ENCODE data around the gene PHF23. TPM values are rescaled to one million over a fixed set of nuclear protein-coding genes. Genes with fewer than 3 reads are reported as not detected.
A peak's percentile ranks its signal among the peaks of the same experiment; 100 is the strongest.

PHF23 gene
- total and polyA plus RNA-seq, 2 of the 4 experiments (the other 2 are of a cell fraction): 44.8 to 58.5 TPM

DNA sequence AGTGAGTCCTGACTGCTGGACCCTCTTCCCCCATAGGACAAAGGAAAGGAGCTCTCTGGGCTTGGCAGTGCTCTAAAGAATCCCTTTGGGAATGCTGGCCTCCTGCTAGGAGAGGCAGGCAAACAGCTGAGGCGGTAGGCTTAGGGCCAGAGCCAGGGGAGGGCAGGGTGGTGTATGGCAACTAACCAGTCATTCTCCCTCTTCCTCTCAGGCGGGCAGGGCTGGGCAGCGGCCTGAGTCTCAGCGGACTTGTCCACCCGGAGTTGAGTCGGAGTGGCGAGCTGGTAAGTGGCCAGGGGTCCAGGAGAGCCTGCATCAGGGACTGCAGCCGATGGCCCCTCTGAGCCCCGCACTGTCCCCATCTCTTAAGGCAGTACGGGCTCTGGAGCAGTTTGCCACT, 15.1 kb downstream of the PHF23 start:
- CTCF ChIA-PET: no interaction called here
- Histone ChIP-seq H2BK20ac (ENCODE audit: low read depth, low read length) (no peak overlapping the region), H3K14ac (replicated peaks; ENCODE audit: low read depth, low read length) (no peak overlapping the region), H4K20me1 (ENCODE audit: insufficient read depth, low read length) (peaks cover 32% of the 10 kb centered on the region), H3K9me3 (ENCODE audit: control insufficient read depth, insufficient read depth, low read length) (no peaks in the 10 kb centered on the region), H2BK5ac (ENCODE audit: low read depth, low read length, poor library complexity, severe bottlenecking) (no peak overlapping the region), H4K5ac (ENCODE audit: low read depth, low read length) (no peak overlapping the region), H3K4ac (ENCODE audit: low read depth, low read length) (no peak overlapping the region), H4K8ac (ENCODE audit: low read depth in 2 of 2, low read length in 2 of 2) (no peak overlapping the region), H3K9ac (ENCODE audit: low read depth, low read length) (no peak overlapping the region), H2AFZ (replicated peaks; ENCODE audit: low read length, poor library complexity) (no peak overlapping the region), H4K91ac (ENCODE audit: insufficient read depth, low read depth, low read length) (no peak overlapping the region), H3K79me1 (ENCODE audit: low read depth in 1 of 2, low read length in 2 of 2) (peaks cover 8 to 74% of the 10 kb centered on the region in 2 experiments), H3K27ac (ENCODE audit: insufficient read depth, low read length) (no peak overlapping the region), H3K4me3 (ENCODE audit: insufficient read depth, low read depth, low read length) (no peak overlapping the region), H2BK15ac (ENCODE audit: low read depth, low read length) (no peak overlapping the region), H3K36me3 (ENCODE audit: control insufficient read depth, insufficient read depth, low read length) (peaks cover 75% of the 10 kb centered on the region), H3K56ac (ENCODE audit: extremely low read depth, insufficient read depth, low read length) (no peak overlapping the region), H2BK120ac (ENCODE audit: low read depth, low read length) (no peak overlapping the region), H2AK9ac (replicated peaks; ENCODE audit: low read depth, low read length, poor library complexity) (peak overlapping the region; percentile 34), H3K18ac (ENCODE audit: low read depth, low read length) (no peak overlapping the region), H3K23ac (ENCODE audit: low read depth, low read length) (no peak overlapping the region), H3K27me3 (ENCODE audit: control insufficient read depth, insufficient read depth, low read length) (no peaks in the 10 kb centered on the region), H2AK5ac (ENCODE audit: low read depth, low read length) (no peak overlapping the region), H3K4me2 (ENCODE audit: low read depth, low read length) (no peak overlapping the region), H3K9me1 (ENCODE audit: insufficient read depth, low read length) (peaks cover 12% of the 10 kb centered on the region; the same call in 1 of the 2 replicates), H3K4me1 (ENCODE audit: control insufficient read depth, insufficient read depth, low read length) (peaks cover 11% of the 10 kb centered on the region)
- ATAC-seq (ENCODE audit: low read depth) (no peak), DNase-seq (no peak)
- in situ Hi-C loops (cut with MboI; ENCODE audit: low sequenced_read_pairs): no loop called here
- dilution Hi-C loops (cut with HindIII; ENCODE audit: low sequenced_read_pairs, unreplicated experiment): no loop called here
- no TSS peak for BruUV-seq (replicated peaks)
- POLR2A ChIA-PET (ENCODE audit: unreplicated experiment): interaction anchor here (0.6 kb wide), 2 partner anchors 10 kb away, joined by 3 read pairs; partner anchors contain the start of gene DVL2
- WGBS, 2 experiments (ENCODE audit: extremely low coverage in 2 of 2, insufficient read length in 1 of 2): 100% methylated on average over 5 of the region's 10 CpGs; no CpG with 5 or more reads in 1 of the 2 experiments
- TF ChIP-seq CEBPB (IDR thresholded peaks at IDR 0.05; ENCODE audit: low read depth, low read length) (no peak), NFE2L2 (IDR thresholded peaks at IDR 0.05; ENCODE audit: low read depth, low read length) (no peak), POLR2A (IDR thresholded peaks at IDR 0.05; ENCODE audit: low read depth, low read length) (no peak), CHD1 (IDR thresholded peaks at IDR 0.05; ENCODE audit: low read depth, low read length) (no peak), RAD21 (IDR thresholded peaks at IDR 0.05; ENCODE audit: low read length) (no peak), BHLHE40 (IDR thresholded peaks at IDR 0.05; ENCODE audit: low read depth, low read length) (no peak), FOS (IDR thresholded peaks at IDR 0.05; ENCODE audit: low read depth, low read length) (no peak), RFX5 (IDR thresholded peaks at IDR 0.05; ENCODE audit: low read depth, low read length) (no peak), MAFK (IDR thresholded peaks at IDR 0.05; ENCODE audit: low read depth, low read length) (no peak), RCOR1 (IDR thresholded peaks at IDR 0.05; ENCODE audit: insufficient replicate concordance, low read length) (no peak), MXI1 (IDR thresholded peaks at IDR 0.05; ENCODE audit: borderline replicate concordance, low read depth, low read length) (no peak)
- intact Hi-C loops (cut with micrococcal nuclease): no loop called here

Measured in IMR-90 (cell line).